ENCODE measurements around the gene GCC2.

The GCC2 gene

DNA sequence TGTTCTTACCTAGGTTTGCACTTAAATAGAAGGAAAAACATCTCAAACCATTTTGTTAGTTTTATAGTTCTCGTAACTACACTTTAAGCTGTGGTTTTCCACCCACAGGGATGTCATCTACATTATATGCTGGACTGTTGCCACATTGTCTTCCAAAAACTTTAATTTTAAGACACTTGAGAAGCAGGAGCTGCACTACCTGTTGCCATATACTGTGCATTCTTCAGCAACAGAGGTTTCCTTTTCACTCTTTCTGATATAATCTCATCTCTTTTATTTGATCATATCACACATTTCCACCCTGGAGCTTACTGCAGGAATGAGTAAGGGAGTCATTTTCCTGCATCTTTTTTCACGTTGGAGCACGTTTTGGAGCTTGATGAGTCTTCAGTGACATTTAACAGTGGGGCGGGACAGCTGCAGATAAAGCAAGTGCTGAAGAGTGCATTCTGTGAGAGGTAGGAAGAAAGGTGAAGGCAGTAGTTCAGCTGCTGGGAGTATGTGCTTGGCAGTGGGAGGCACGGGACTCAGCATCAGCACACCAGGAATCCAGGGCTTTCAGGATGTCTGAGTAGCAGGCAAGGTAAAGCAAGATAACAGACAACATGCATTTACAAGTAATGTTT lies 89.1 kb downstream of the GCC2 start:
- in situ Hi-C loops (cut with MboI; ENCODE audit: low pct_unique_long_range_greater_than_20kb, low sequenced_read_pairs, unreplicated experiment): no loop called here
- TF ChIP-seq, protein P1, sequence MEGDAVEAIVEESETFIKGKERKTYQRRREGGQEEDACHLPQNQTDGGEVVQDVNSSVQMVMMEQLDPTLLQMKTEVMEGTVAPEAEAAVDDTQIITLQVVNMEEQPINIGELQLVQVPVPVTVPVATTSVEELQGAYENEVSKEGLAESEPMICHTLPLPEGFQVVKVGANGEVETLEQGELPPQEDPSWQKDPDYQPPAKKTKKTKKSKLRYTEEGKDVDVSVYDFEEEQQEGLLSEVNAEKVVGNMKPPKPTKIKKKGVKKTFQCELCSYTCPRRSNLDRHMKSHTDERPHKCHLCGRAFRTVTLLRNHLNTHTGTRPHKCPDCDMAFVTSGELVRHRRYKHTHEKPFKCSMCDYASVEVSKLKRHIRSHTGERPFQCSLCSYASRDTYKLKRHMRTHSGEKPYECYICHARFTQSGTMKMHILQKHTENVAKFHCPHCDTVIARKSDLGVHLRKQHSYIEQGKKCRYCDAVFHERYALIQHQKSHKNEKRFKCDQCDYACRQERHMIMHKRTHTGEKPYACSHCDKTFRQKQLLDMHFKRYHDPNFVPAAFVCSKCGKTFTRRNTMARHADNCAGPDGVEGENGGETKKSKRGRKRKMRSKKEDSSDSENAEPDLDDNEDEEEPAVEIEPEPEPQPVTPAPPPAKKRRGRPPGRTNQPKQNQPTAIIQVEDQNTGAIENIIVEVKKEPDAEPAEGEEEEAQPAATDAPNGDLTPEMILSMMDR (IDR thresholded peaks at IDR 0.05; ENCODE audit: extremely low read depth, insufficient read depth, missing control alignments): no peak
- DNase-seq (ENCODE audit: low spot score): no peak

DNA sequence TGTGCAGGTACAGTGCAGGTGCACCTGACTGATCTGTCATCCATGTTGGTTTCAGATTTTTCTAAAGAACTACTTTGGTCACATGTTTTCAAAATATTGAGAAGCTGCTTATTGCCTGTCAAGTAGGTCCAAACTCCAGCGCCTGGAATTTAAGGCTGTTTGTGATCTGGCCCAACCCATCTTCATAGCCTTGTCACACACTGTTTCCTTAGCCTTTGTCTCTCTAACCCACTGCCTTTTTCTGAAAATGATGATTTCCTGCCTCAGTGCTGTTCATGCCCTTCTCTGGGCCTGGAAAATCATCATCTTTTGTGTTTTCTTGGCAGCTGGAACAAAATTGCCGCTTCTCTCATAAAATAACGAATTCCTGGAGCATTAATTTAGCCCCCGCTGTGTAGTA lies 92.4 kb downstream of the GCC2 start:
- no peak for DNase-seq (ENCODE audit: low spot score)
- in situ Hi-C loops (cut with MboI; ENCODE audit: low pct_unique_long_range_greater_than_20kb, low sequenced_read_pairs, unreplicated experiment): no loop called here
- TF ChIP-seq, protein P1 (IDR thresholded peaks at IDR 0.05; ENCODE audit: extremely low read depth, insufficient read depth, missing control alignments): no peak

DNA sequence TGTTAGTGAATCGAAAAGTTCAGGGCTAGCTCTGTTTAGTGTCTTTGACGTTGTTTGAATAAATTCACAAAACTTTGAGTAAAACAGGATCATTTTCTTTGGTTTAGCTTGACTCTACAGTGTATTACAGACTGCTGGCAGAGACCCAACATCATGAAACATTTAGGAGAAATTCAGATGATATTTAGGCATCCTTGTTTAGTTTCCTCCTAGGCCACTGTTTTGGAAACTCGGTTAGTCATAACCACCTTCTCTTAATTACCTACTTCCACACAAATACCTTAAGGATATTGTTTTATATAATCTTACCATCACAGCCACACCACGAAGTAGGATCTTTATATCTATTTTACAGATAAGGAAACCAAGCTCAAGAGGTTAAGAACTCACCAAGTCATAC lies 93.1 kb downstream of the GCC2 start:
- in situ Hi-C loops (cut with MboI; ENCODE audit: low pct_unique_long_range_greater_than_20kb, low sequenced_read_pairs, unreplicated experiment): no loop called here
- TF ChIP-seq, protein P1 (IDR thresholded peaks at IDR 0.05; ENCODE audit: extremely low read depth, insufficient read depth, missing control alignments): no peak
- no peak for DNase-seq (ENCODE audit: low spot score)

DNA sequence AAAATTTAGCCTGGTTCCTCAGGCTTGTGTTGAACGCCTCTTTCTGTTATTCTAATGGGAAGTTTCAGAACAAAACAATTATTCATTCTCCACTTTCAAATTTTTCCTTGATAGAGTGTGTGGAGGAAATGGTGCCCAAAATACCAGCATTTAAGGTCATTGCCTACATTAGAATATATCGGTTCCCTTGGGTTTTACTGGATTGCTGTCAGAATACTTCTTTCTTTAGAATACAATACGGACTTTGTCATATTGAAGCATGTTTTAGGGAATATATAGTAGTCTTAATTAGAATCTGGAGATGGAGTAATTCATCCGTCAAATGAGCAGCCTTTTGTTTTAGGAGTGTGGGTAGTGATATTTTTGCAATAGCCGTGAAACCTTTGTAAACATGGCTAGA lies 98.6 kb downstream of the GCC2 start:
- in situ Hi-C loops (cut with MboI; ENCODE audit: low pct_unique_long_range_greater_than_20kb, low sequenced_read_pairs, unreplicated experiment): no loop called here
- no peak for DNase-seq (ENCODE audit: low spot score)

DNA sequence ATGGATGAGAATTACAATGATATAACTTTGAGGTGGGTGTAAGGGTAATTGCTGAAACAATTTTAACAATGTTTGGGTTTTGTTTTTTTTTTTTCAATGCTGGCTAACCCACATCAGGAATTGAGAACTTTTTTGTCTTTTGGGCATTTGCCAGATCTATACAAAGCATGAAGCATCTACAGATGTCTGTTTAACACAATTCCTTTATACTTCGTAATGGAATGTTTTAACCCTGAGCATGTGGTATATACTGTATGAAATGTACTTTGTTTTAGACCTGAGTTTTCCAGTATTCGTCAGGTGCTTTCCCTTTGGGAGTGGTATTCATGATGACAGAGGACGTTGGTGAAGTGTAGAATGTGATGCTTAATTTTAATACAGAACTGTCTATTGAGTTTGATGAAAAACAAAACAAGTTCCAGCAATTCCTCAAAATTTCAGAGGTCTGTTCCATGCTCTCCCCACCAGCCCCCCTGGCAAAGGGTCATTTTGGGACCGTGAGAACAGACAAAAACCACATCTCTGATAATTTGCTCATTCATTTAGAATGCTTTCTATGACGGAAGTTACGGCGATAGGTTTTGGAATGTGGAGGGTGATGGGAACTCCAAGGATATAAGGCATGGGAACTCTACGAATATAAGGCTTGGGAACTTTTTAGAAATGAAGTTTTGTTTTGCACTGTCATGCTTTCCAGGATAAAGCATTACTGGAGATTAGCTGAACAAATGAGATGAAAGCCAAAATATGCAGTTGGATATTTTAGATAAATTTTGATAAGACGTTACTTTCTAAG lies 99.4 kb downstream of the GCC2 start:
- DNase-seq (ENCODE audit: low spot score): no peak
- TF ChIP-seq, protein P1 (IDR thresholded peaks at IDR 0.05; ENCODE audit: extremely low read depth, insufficient read depth, missing control alignments): no peak
- in situ Hi-C loops (cut with MboI; ENCODE audit: low pct_unique_long_range_greater_than_20kb, low sequenced_read_pairs, unreplicated experiment): no loop called here

More for the DNA sequence above, 98.6 kb downstream of the GCC2 start:
- TF ChIP-seq, protein P1 (IDR thresholded peaks at IDR 0.05; ENCODE audit: extremely low read depth, insufficient read depth, missing control alignments): no peak

DNA sequence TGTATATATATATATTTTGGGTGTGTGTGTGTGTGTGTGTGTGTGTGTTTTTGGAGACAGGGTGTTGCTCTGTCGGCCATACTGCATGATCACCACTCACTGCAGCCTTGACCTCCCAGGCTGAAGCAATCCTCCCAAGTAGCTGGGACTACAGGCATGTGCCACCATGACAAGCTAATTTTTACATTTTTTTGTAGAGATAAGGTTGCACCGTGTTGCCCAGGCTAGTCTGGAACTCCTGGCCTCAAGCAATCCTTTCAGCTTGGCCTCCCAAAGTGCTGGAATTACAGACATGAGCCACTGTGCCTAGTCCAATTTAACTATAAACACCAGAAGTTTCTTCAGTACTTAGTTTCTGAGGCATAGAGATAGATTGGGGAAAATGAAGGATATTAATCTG lies 103.6 kb downstream of the GCC2 start:
- DNase-seq (ENCODE audit: low spot score): no peak
- TF ChIP-seq, protein P1 (IDR thresholded peaks at IDR 0.05; ENCODE audit: extremely low read depth, insufficient read depth, missing control alignments): no peak
- in situ Hi-C loops (cut with MboI; ENCODE audit: low pct_unique_long_range_greater_than_20kb, low sequenced_read_pairs, unreplicated experiment): no loop called here
